ENCODE data around the gene ZNF229.

Gene ZNF229

DNA sequence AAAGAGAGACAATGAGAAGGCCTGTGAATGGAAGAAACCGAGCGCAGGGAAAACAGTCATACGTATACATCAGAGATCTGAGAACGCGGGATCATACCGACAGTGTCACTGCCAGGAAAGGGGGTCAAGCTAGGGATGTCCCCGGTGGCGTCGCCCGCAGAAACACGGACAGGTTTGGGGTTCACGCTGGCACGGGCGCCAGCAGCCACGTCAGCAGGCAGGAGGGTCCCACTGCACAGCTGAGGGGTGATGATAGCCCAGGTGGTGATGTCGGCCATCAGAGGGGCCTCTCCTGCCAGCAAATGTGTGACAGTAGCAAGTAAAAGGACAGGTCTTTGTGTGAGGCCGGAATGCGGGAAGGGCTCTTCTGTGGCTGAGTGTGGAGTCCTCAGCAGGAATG lies 3.4 kb upstream of the ZNF229 start:
- H3K4me3 ChIP-seq (ENCODE audit: low read length in 2 of 2), result peak overlapping the region in 1 of 2 donors; percentile 39
- no peak overlapping the region for H4K91ac ChIP-seq (ENCODE audit: low read depth, low read length, poor library complexity)
- no peak overlapping the region for H2BK12ac ChIP-seq (ENCODE audit: low read length)
- H2BK15ac ChIP-seq (ENCODE audit: low read length), result no peak overlapping the region
- H3K23ac ChIP-seq (ENCODE audit: low read depth, low read length, poor library complexity), result no peak overlapping the region
- peaks cover 2% of the 10 kb centered on the region for H3K79me1 ChIP-seq (ENCODE audit: low read depth, low read length)
- H3K4ac ChIP-seq (ENCODE audit: low read length), result no peak overlapping the region
- DNase-seq (ENCODE audit: low spot score), result no peak
- no CpG with 5 or more reads among the region's 18 CpGs for WGBS, 2 donors (ENCODE audit: extremely low coverage in 2 of 2, insufficient read length in 2 of 2, insufficient replicate concordance in 1 of 2)
- no peaks in the 10 kb centered on the region for H3K27me3 ChIP-seq (ENCODE audit: control insufficient read depth in 3 of 3, insufficient read depth in 3 of 3, low read depth in 1 of 3, low read length in 3 of 3)
- H3K14ac ChIP-seq (ENCODE audit: low read length), result no peak overlapping the region
- peaks cover 0 to 4% of the 10 kb centered on the region in 2 donors for H3K4me1 ChIP-seq (ENCODE audit: control insufficient read depth in 2 of 2, insufficient read depth in 1 of 2, low read depth in 1 of 2, low read length in 2 of 2)
- no peak overlapping the region for H3K9ac ChIP-seq (ENCODE audit: low read depth, low read length, poor library complexity)
- H2BK120ac ChIP-seq (ENCODE audit: low read depth, low read length), result no peak overlapping the region
- H2AFZ ChIP-seq (ENCODE audit: low read length), result no peak overlapping the region
- no peak overlapping the region for H3K4me2 ChIP-seq (ENCODE audit: insufficient read depth, low read length, poor library complexity, severe bottlenecking)
- H3K27ac ChIP-seq (replicated peaks; ENCODE audit: low read length), result no peak overlapping the region
- H2BK5ac ChIP-seq (ENCODE audit: low read length), result no peak overlapping the region
- no peak overlapping the region for H3K18ac ChIP-seq (ENCODE audit: low read length)
- peaks cover 14 to 15% of the 10 kb centered on the region in 2 donors for H3K9me3 ChIP-seq (replicated peaks in 1 of 2; ENCODE audit: control insufficient read depth in 2 of 2, insufficient read depth in 1 of 2, low read depth in 1 of 2, low read length in 2 of 2)
- H4K8ac ChIP-seq (ENCODE audit: low read depth, low read length), result no peak overlapping the region
- H3K36me3 ChIP-seq (replicated peaks in 1 of 2; ENCODE audit: control insufficient read depth in 2 of 2, insufficient read depth in 2 of 2, low read length in 2 of 2), result no peaks in the 10 kb centered on the region
- H2AK5ac ChIP-seq (ENCODE audit: low read depth, low read length), result no peak overlapping the region

DNA sequence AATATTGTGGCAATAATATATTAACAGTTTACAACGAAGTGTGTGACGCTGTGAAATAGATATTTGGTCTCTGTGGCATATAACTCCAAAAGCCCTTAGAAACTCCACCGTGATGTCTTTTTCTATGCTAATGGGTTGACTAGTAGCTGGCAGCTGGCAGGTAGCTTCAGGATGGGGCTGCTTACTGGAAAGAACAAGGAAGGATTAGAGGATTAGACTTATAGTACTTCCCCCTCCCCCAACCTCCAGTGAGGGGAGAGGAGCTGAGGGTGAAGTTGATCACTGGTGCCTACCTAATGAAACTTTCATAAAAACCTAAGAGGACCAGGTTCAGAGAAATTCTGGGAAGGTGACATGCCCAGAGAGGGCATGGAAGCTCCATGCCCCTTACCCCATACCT lies 9.8 kb downstream of the ZNF229 start:
- H3K27me3 ChIP-seq (ENCODE audit: control insufficient read depth in 3 of 3, insufficient read depth in 3 of 3, low read depth in 1 of 3, low read length in 3 of 3), result no peaks in the 10 kb centered on the region
- no peak overlapping the region for H2AFZ ChIP-seq (ENCODE audit: low read length)
- H2BK12ac ChIP-seq (ENCODE audit: low read length), result no peak overlapping the region
- no peak overlapping the region for H3K4ac ChIP-seq (ENCODE audit: low read length)
- no peak overlapping the region for H4K8ac ChIP-seq (ENCODE audit: low read depth, low read length)
- no peak overlapping the region for H2BK120ac ChIP-seq (ENCODE audit: low read depth, low read length)
- no peak overlapping the region for H3K18ac ChIP-seq (ENCODE audit: low read length)
- no peak overlapping the region for H3K4me2 ChIP-seq (ENCODE audit: insufficient read depth, low read length, poor library complexity, severe bottlenecking)
- no peak overlapping the region for H3K27ac ChIP-seq (replicated peaks; ENCODE audit: low read length)
- H2AK5ac ChIP-seq (ENCODE audit: low read depth, low read length), result no peak overlapping the region
- peaks cover 3 to 4% of the 10 kb centered on the region in 2 donors for H3K9me3 ChIP-seq (replicated peaks in 1 of 2; ENCODE audit: control insufficient read depth in 2 of 2, insufficient read depth in 1 of 2, low read depth in 1 of 2, low read length in 2 of 2)
- DNase-seq (ENCODE audit: low spot score), result no peak
- no peak overlapping the region for H2BK5ac ChIP-seq (ENCODE audit: low read length)
- H3K36me3 ChIP-seq (replicated peaks in 1 of 2; ENCODE audit: control insufficient read depth in 2 of 2, insufficient read depth in 2 of 2, low read length in 2 of 2), result peaks cover 6 to 11% of the 10 kb centered on the region in 2 donors
- no peak overlapping the region for H3K23ac ChIP-seq (ENCODE audit: low read depth, low read length, poor library complexity)
- H3K14ac ChIP-seq (ENCODE audit: low read length), result no peak overlapping the region
- H3K79me1 ChIP-seq (ENCODE audit: low read depth, low read length), result no peaks in the 10 kb centered on the region
- H2BK15ac ChIP-seq (ENCODE audit: low read length), result no peak overlapping the region
- no peak overlapping the region for H4K91ac ChIP-seq (ENCODE audit: low read depth, low read length, poor library complexity)
- no peak overlapping the region for H3K4me3 ChIP-seq (ENCODE audit: low read length in 2 of 2)
- WGBS, 2 donors (ENCODE audit: extremely low coverage in 2 of 2, insufficient read length in 2 of 2, insufficient replicate concordance in 1 of 2), result no CpG with 5 or more reads among the region's 3 CpGs
- H3K9ac ChIP-seq (ENCODE audit: low read depth, low read length, poor library complexity), result no peak overlapping the region
- H3K4me1 ChIP-seq (ENCODE audit: control insufficient read depth in 2 of 2, insufficient read depth in 1 of 2, low read depth in 1 of 2, low read length in 2 of 2), result no peaks in the 10 kb centered on the region

- H4K8ac ChIP-seq (ENCODE audit: low read depth, low read length), result no peak overlapping the region
- H2BK120ac ChIP-seq (ENCODE audit: low read depth, low read length), result no peak overlapping the region
- no peak overlapping the region for H3K27ac ChIP-seq (replicated peaks; ENCODE audit: low read length)
- no peaks in the 10 kb centered on the region for H3K27me3 ChIP-seq (ENCODE audit: control insufficient read depth in 3 of 3, insufficient read depth in 3 of 3, low read depth in 1 of 3, low read length in 3 of 3)
- no peak overlapping the region for H3K9ac ChIP-seq (ENCODE audit: low read depth, low read length, poor library complexity)
- no peaks in the 10 kb centered on the region for H3K4me1 ChIP-seq (ENCODE audit: control insufficient read depth in 2 of 2, insufficient read depth in 1 of 2, low read depth in 1 of 2, low read length in 2 of 2)
- no peak overlapping the region for H3K4me2 ChIP-seq (ENCODE audit: insufficient read depth, low read length, poor library complexity, severe bottlenecking)
- H3K36me3 ChIP-seq (replicated peaks in 1 of 2; ENCODE audit: control insufficient read depth in 2 of 2, insufficient read depth in 2 of 2, low read length in 2 of 2), result peaks cover 7 to 11% of the 10 kb centered on the region in 2 donors
- WGBS, 2 donors (ENCODE audit: extremely low coverage in 2 of 2, insufficient read length in 2 of 2, insufficient replicate concordance in 1 of 2), result no CpG with 5 or more reads among the region's 2 CpGs
- no peak overlapping the region for H2AK5ac ChIP-seq (ENCODE audit: low read depth, low read length)
- no peak overlapping the region for H2BK15ac ChIP-seq (ENCODE audit: low read length)
- H3K4me3 ChIP-seq (ENCODE audit: low read length in 2 of 2), result no peak overlapping the region
- no peak overlapping the region for H2BK5ac ChIP-seq (ENCODE audit: low read length)
- no peak overlapping the region for H4K91ac ChIP-seq (ENCODE audit: low read depth, low read length, poor library complexity)
- no peak overlapping the region for H3K4ac ChIP-seq (ENCODE audit: low read length)
- no peaks in the 10 kb centered on the region for H3K79me1 ChIP-seq (ENCODE audit: low read depth, low read length)
- H3K9me3 ChIP-seq (replicated peaks in 1 of 2; ENCODE audit: control insufficient read depth in 2 of 2, insufficient read depth in 1 of 2, low read depth in 1 of 2, low read length in 2 of 2), result peaks cover 13 to 16% of the 10 kb centered on the region in 2 donors
- no peak overlapping the region for H3K18ac ChIP-seq (ENCODE audit: low read length)
- H3K23ac ChIP-seq (ENCODE audit: low read depth, low read length, poor library complexity), result no peak overlapping the region
- no peak overlapping the region for H3K14ac ChIP-seq (ENCODE audit: low read length)
- no peak overlapping the region for H2BK12ac ChIP-seq (ENCODE audit: low read length)
- DNase-seq (ENCODE audit: low spot score), result no peak
- no peak overlapping the region for H2AFZ ChIP-seq (ENCODE audit: low read length)
These were observed 12.8 kb downstream of the ZNF229 start for GRCh38 chr19:44435441-44435840.

GRCh38 chr19:44430956-44431355 lies 17.3 kb downstream of the ZNF229 start:
- Histone ChIP-seq H3K4me1 (ENCODE audit: control insufficient read depth in 2 of 2, insufficient read depth in 1 of 2, low read depth in 1 of 2, low read length in 2 of 2) (no peaks in the 10 kb centered on the region), H3K36me3 (replicated peaks in 1 of 2; ENCODE audit: control insufficient read depth in 2 of 2, insufficient read depth in 2 of 2, low read length in 2 of 2) (peaks cover 27 to 29% of the 10 kb centered on the region in 2 donors), H4K91ac (ENCODE audit: low read depth, low read length, poor library complexity) (no peak overlapping the region)

More at GRCh38 chr19:44430956-44431355, 17.3 kb downstream of the ZNF229 start:
- Histone ChIP-seq H2BK5ac (ENCODE audit: low read length) (no peak overlapping the region), H4K8ac (ENCODE audit: low read depth, low read length) (no peak overlapping the region), H3K27ac (replicated peaks; ENCODE audit: low read length) (no peak overlapping the region), H2BK120ac (ENCODE audit: low read depth, low read length) (no peak overlapping the region), H2BK15ac (ENCODE audit: low read length) (no peak overlapping the region), H3K4me2 (ENCODE audit: insufficient read depth, low read length, poor library complexity, severe bottlenecking) (no peak overlapping the region), H3K23ac (ENCODE audit: low read depth, low read length, poor library complexity) (no peak overlapping the region), H2AFZ (ENCODE audit: low read length) (no peak overlapping the region), H2AK5ac (ENCODE audit: low read depth, low read length) (no peak overlapping the region), H3K4ac (ENCODE audit: low read length) (no peak overlapping the region), H3K9ac (ENCODE audit: low read depth, low read length, poor library complexity) (no peak overlapping the region), H3K9me3 (replicated peaks in 1 of 2; ENCODE audit: control insufficient read depth in 2 of 2, insufficient read depth in 1 of 2, low read depth in 1 of 2, low read length in 2 of 2) (peaks cover 39 to 44% of the 10 kb centered on the region in 2 donors), H3K79me1 (ENCODE audit: low read depth, low read length) (no peaks in the 10 kb centered on the region), H3K14ac (ENCODE audit: low read length) (no peak overlapping the region), H3K4me3 (ENCODE audit: low read length in 2 of 2) (no peak overlapping the region), H3K27me3 (ENCODE audit: control insufficient read depth in 3 of 3, insufficient read depth in 3 of 3, low read depth in 1 of 3, low read length in 3 of 3) (no peaks in the 10 kb centered on the region), H3K18ac (ENCODE audit: low read length) (no peak overlapping the region), H2BK12ac (ENCODE audit: low read length) (no peak overlapping the region)
- no CpG with 5 or more reads among the region's 1 CpG for WGBS, 2 donors (ENCODE audit: extremely low coverage in 2 of 2, insufficient read length in 2 of 2, insufficient replicate concordance in 1 of 2)
- DNase-seq (ENCODE audit: low spot score), result no peak
